Natural killer cell (primary cell): ENCODE measurements around the gene ZNF148. TPM values are rescaled to one million over a fixed set of nuclear protein-coding genes. Genes with fewer than 3 reads are reported as not detected.

Experiments
- ATAC-seq, 3 donors: fragments of 150-1000 bp in 2 of 3; fragments of 200-7000 bp in 1 of 3; cut with Tn5 transposase; 1 replicate in 1 of 3; 2 replicates in 2 of 3; pipeline ENCODE4 v1.10.0; 2021; ENCODE audit warnings: mild to moderate bottlenecking in 2 of 3, moderate library complexity in 2 of 3
- DNase-seq, 2 donors: peaks; one replicate each; pipeline versions ENCODE4 v3.0.0 to v3.0.0-alpha.2; 2013 to 2021; ENCODE audit warnings: mixed read lengths in 1 of 2
- H3K27ac ChIP-seq: one replicate; pipeline ENCODE4 v1.5.1; 2013; ENCODE audit warnings: mild to moderate bottlenecking, low read length
- H3K27me3 ChIP-seq: one replicate; pipeline ENCODE4 v1.6.1; 2013; ENCODE audit warnings: low read length; ENCODE audit not compliant: control insufficient read depth, insufficient read depth
- H3K36me3 ChIP-seq: one replicate; pipeline ENCODE4 v1.6.1; 2013; ENCODE audit warnings: low read length; ENCODE audit not compliant: control insufficient read depth, insufficient read depth
- H3K4me1 ChIP-seq: one replicate; pipeline ENCODE4 v1.6.1; 2013; ENCODE audit warnings: low read length; ENCODE audit not compliant: control insufficient read depth, insufficient read depth
- H3K4me3 ChIP-seq: one replicate; pipeline ENCODE4 v1.5.1; 2013; ENCODE audit warnings: low read length
- H3K9me3 ChIP-seq: one replicate; pipeline ENCODE4 v1.6.1; 2013; ENCODE audit warnings: low read length; ENCODE audit not compliant: control insufficient read depth, insufficient read depth
- H3K27ac Mint-ChIP-seq, 2 donors: one replicate each; pipeline ENCODE4 v1.8.0; 2022; ENCODE audit warnings: mild to moderate bottlenecking in 2 of 2, mixed read lengths in 2 of 2, moderate library complexity in 1 of 2
- H3K27me3 Mint-ChIP-seq, 2 donors: one replicate each; pipeline ENCODE4 v1.8.0; 2022; ENCODE audit warnings: low read depth in 2 of 2, mixed read lengths in 2 of 2
- H3K36me3 Mint-ChIP-seq: one replicate; pipeline ENCODE4 v1.8.0; 2022; ENCODE audit warnings: mixed read lengths
- H3K4me1 Mint-ChIP-seq, 2 donors: one replicate each; pipeline ENCODE4 v1.8.0; 2022; ENCODE audit warnings: mixed read lengths in 2 of 2
- H3K4me3 Mint-ChIP-seq: one replicate; pipeline ENCODE4 v1.8.0; 2022; ENCODE audit warnings: mild to moderate bottlenecking, moderate library complexity, mixed read lengths
- H3K9me3 Mint-ChIP-seq, 2 donors: one replicate each; pipeline ENCODE4 v1.8.0; 2022; ENCODE audit warnings: mixed read lengths in 2 of 2
- CTCF ChIP-seq: fragments of 200-600 bp; IDR thresholded peaks from one replicate; pipeline ENCODE4 v1.8.0; 2022; ENCODE audit warnings: antibody characterized with exemption
- WGBS: methylation state at CpG from one replicate; pipeline ENCODE4 v1.1.7; 2013; ENCODE audit warnings: missing lambda C conversion rate; ENCODE audit not compliant: insufficient coverage; 5-methylcytosine and 5-hydroxymethylcytosine counted together
- intact Hi-C: fragments of 100-400 bp; cut with micrococcal nuclease; formaldehyde crosslinking; loops from one replicate; pipeline ENCODE4 v1.14.2; 2022
- total RNA-seq, 4 donors: library from RNA; stranded (reverse); fragments of 120-200 nt in 1 of 4; gene quantifications; one replicate each; pipeline versions ENCODE4 v1.2.3 to v1.2.4, GENCODE V29; 2013 to 2022

Gene ZNF148
- total RNA-seq, 3 donors from 2014 or later (not counting 1 experiment from before 2014, with no cell fraction given) = 61.1 to 72.5 (median 62.8) TPM

DNA sequence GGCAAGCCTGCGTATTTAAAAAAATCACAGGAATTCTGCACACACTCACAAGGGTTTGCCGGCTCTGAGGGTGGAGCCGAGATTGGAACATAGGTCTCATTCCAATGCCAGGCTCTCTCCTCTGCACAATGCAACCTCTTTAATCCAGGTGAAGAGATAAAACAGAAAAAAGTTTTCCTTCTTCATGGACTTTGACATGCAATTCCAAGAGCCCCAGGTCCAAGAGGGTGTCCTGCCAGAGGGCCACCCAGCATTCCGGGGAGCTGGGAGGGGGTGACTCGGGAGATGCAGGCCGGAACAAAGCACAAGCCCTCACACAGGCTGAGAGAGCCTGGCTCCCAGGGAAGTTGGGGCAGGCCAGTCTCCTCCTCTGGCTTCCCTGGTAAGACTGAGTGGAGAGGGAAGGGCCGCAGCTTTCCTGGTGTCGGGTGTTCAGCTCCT lies 155.8 kb downstream of the ZNF148 start:
- TF ChIP-seq CTCF = no peak
- Histone ChIP-seq H3K4me1 (peaks cover 20% of the 10 kb centered on the region), H3K27me3 (no peaks in the 10 kb centered on the region), H3K27ac (no peak overlapping the region), H3K4me3 (no peak overlapping the region), H3K36me3 (no peaks in the 10 kb centered on the region), H3K9me3 (no peaks in the 10 kb centered on the region)
- intact Hi-C loops = no loop called here
- Mint-ChIP-seq H3K9me3 (no peaks in the 10 kb centered on the region), H3K36me3 (no peaks in the 10 kb centered on the region), H3K4me3 (no peak overlapping the region), H3K27me3 (no peaks in the 10 kb centered on the region), H3K27ac (no peak overlapping the region), H3K4me1 (peaks cover 33 to 40% of the 10 kb centered on the region in 2 donors)
- WGBS = 96% methylated on average over 8 of the region's 8 CpGs
- no peak for DNase-seq
- ATAC-seq = no peak

DNA sequence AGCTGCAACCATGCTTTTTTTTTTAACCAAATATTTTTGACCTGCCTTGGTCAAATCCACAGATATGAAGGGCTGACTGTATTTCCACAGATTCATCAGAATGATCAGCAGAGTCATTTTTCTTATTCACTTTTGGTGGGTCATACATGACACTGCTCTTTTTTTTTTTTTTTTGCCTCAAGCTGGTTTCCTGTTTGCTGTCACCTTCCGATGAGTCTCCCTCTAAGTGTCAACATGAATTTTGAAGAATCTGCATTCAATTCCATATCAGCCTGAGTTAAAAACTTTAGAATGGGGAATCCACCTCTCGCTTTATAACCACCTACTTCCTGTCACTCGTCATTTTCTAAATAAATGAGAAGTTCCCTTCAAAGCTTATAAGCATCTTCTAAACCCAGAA lies 160.4 kb downstream of the ZNF148 start:
- H3K9me3 Mint-ChIP-seq = no peaks in the 10 kb centered on the region
- intact Hi-C loops = no loop called here
- peak; percentile 80 to 83 (median 81) for ATAC-seq
- Histone ChIP-seq H3K9me3 (no peaks in the 10 kb centered on the region), H3K27ac (no peak overlapping the region), H3K4me3 (no peak overlapping the region), H3K36me3 (no peaks in the 10 kb centered on the region), H3K27me3 (peaks cover 19% of the 10 kb centered on the region), H3K4me1 (peaks cover 19% of the 10 kb centered on the region)
- no peaks in the 10 kb centered on the region for H3K36me3 Mint-ChIP-seq
- H3K27me3 Mint-ChIP-seq = peaks cover 23 to 28% of the 10 kb centered on the region in 2 donors
- H3K4me3 Mint-ChIP-seq = peak overlapping the region; percentile 82
- DNase-seq = peak in 1 of 2 donors; percentile 39
- peaks cover 10 to 27% of the 10 kb centered on the region in 2 donors for H3K4me1 Mint-ChIP-seq
- H3K27ac Mint-ChIP-seq = peak overlapping the region; percentile 19 to 33
- no peak for TF ChIP-seq CTCF
- 0% methylated on average over 2 of the region's 3 CpGs for WGBS

DNA sequence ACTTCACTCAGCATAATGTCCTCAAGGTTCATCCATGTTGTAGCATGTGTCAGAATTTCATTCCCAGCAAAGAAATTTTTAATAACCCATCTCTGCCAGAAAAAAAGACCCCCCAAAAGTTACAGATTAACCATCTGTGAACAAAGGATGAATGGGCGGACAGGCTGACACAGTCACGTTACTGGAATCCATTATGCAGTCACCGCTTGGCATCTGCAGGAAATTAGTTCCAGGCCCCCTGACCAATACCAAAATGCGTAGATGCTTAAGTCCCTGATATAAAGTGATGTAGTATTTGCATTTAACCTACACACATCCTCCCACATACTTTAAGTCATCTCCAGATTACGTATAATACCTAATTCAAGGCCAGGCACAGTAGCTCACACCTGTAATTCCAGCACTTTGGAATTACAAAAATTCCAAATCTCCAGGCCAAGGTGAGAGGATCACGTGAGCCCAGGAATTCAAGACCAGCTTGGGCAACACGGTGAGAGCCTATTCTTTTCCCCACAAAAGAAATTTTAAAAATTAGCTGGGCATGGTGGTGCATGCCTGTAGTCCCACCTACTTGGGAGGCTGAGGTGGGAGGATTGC lies 161.1 kb downstream of the ZNF148 start:
- Mint-ChIP-seq H3K4me3 (peak overlapping the region; percentile 4), H3K36me3 (no peaks in the 10 kb centered on the region), H3K27ac (peak overlapping the region; percentile 19 to 33), H3K4me1 (peaks cover 10 to 27% of the 10 kb centered on the region in 2 donors), H3K9me3 (no peaks in the 10 kb centered on the region), H3K27me3 (peaks cover 28% of the 10 kb centered on the region in 2 donors)
- no peak for TF ChIP-seq CTCF
- Histone ChIP-seq H3K27ac (no peak overlapping the region), H3K27me3 (peaks cover 19% of the 10 kb centered on the region), H3K4me3 (no peak overlapping the region), H3K9me3 (no peaks in the 10 kb centered on the region), H3K36me3 (no peaks in the 10 kb centered on the region), H3K4me1 (peaks cover 19% of the 10 kb centered on the region)
- 95% methylated on average over 6 of the region's 7 CpGs for WGBS
- DNase-seq = no peak
- intact Hi-C loops = no loop called here
- no peak for ATAC-seq

- peaks cover 10 to 27% of the 10 kb centered on the region in 2 donors for H3K4me1 Mint-ChIP-seq
- H3K27ac Mint-ChIP-seq = no peak overlapping the region
- Histone ChIP-seq H3K27me3 (peaks cover 19% of the 10 kb centered on the region), H3K27ac (no peak overlapping the region), H3K36me3 (no peaks in the 10 kb centered on the region), H3K9me3 (no peaks in the 10 kb centered on the region), H3K4me1 (peaks cover 19% of the 10 kb centered on the region), H3K4me3 (no peak overlapping the region)
- intact Hi-C loops = no loop called here
- WGBS = 90% methylated on average over 4 of the region's 4 CpGs
- no peak for ATAC-seq
- peaks cover 28 to 31% of the 10 kb centered on the region in 2 donors for H3K27me3 Mint-ChIP-seq
- H3K4me3 Mint-ChIP-seq = no peak overlapping the region
- DNase-seq = no peak
- no peaks in the 10 kb centered on the region for H3K36me3 Mint-ChIP-seq
- no peak for TF ChIP-seq CTCF
- H3K9me3 Mint-ChIP-seq = no peaks in the 10 kb centered on the region
These were observed 161.8 kb downstream of the ZNF148 start for GRCh38 chr3:125213364-125213755.
